A204.1 (cell line): Measurements from ENCODE around the gene PRIMPOL.
"Not testable (repeated sequence)": the region's sequence is repeated elsewhere in the genome, so short reads cannot be mapped to it uniquely, and the experiment has no call there.

ENCODE experiments used
- FAIRE-seq: peaks from 2 replicates; lab custom pipeline; 2012; peaks lifted over from hg19 to GRCh38; lab: Jason Lieb, UNC

The PRIMPOL gene

GRCh38 chr4:184713887-184714286 lies 64.3 kb downstream of the PRIMPOL start:
- FAIRE-seq = no peak

GRCh38 chr4:184715526-184715925 lies 66.0 kb downstream of the PRIMPOL start:
- FAIRE-seq = no peak

GRCh38 chr4:184719407-184719806 lies 69.9 kb downstream of the PRIMPOL start:
- FAIRE-seq = no peak

GRCh38 chr4:184721254-184721653 lies 71.7 kb downstream of the PRIMPOL start:
- FAIRE-seq = no peak

GRCh38 chr4:184722798-184723197 lies 73.3 kb downstream of the PRIMPOL start:
- no peak for FAIRE-seq

- FAIRE-seq = no peak
Observed at GRCh38 chr4:184727430-184727829, 77.9 kb downstream of the PRIMPOL start.

DNA sequence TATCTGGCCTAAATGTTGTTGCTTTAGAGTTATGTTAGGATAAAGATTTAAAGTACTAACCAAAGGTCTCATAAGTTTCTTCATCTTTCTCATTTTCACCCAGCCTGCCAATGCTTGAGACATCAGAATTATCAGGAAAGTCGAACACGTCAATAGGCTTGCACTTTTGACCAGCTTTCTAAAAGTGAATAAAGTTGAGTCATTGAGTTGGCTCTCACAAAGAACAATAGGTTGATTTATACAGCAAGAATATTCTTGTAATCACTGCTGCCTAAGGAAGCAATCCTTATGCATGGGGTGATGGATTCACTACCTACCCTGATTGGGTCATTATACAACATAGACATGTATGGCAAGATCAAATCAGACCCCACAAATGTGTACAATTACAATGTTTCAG lies 79.3 kb downstream of the PRIMPOL start:
- no peak for FAIRE-seq

DNA sequence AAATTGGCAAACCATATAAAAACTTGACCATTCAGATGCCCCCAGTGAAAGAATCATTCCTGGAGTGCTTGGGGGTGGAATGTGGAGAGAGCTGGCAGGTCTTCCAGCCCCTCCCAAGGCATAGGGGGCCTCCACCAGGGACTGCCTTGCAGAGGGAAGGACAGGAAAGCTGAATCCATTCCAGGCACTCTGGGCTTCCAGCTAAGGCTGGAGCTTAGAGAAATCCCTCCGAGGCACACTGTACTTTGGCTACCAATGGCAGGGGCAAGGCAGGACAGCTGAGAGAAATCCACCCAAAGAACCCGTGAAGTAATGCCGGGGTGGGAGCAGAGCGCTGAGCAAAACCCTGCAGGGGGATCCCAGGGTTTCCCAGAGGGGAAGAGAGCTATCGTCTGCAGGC lies 80.4 kb downstream of the PRIMPOL start:
- no peak for FAIRE-seq

DNA sequence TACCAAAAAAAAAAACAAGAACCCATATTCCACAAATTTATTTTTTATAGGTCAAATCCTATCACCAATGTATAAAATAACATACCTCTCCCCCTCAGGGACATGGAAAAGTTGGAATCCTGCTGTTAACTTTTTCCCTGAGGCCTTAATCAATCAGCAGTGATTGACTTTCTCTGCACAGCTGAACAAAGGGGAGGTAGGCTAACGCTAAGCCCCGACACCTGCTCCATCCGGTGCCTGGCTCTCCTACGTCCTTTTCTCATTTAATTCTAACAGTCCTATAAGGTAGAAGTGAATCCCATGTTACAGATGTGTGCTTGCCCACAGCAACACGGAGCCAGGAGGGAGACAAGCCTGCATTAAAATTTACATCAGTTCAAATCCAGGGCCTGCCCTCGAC lies 81.5 kb downstream of the PRIMPOL start:
- FAIRE-seq = no peak

GRCh38 chr4:184732126-184732525 lies 82.6 kb downstream of the PRIMPOL start:
- FAIRE-seq = no peak

DNA sequence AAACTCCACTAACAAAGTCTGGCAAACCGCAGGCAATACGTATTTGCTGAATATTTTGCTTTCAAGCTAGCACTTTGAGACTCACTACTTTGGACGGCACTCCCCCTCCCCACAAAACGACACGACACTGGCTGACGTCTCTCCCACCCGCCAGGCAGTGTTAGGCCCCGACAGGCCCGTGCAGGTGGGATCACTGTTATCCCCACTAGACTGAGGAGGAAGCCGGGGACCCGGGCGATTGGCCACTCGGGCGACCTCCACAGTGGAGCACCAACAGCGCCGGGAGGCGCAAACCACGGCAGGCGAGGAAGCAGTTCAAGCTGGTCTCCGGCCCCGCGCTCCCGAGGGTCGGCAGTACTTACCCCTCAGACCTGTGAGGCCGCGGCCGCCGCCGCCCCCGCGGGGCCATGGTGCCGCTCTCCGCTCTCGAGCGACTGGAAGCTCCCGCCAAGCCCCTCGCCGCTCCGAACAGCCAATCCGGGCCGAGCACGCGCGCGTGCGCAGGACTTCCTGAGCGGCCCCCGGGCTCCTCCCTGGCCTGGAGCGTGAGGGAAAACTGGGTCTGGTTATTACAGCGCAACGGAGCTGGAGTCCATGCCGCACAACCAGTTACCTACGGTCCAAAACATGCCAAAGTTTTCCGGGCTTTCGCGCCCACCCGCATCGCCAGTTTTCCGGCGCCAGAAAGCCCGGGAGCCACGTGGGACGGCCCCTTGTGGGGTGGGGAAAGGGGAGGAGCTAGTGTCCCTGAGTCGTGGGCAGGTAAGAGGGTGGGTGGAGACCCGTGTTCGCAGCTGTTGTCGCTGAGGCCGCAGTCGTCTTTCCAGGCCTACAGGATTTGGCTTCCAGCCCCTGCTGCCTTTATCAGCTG lies 84.4 kb downstream of the PRIMPOL start, which contains the start of gene CENPU:
Gene CENPU, minus strand, starts transcription at position 443 of the 871 bp plus-strand sequence. Its CDS starts 34 bp downstream, at position 409.
- no peak for FAIRE-seq

GRCh38 chr4:184734758-184735157 lies 85.2 kb downstream of the PRIMPOL start:
- no peak for FAIRE-seq

GRCh38 chr4:184739575-184739974 lies 90.0 kb downstream of the PRIMPOL start:
- FAIRE-seq = not testable (repeated sequence)

DNA sequence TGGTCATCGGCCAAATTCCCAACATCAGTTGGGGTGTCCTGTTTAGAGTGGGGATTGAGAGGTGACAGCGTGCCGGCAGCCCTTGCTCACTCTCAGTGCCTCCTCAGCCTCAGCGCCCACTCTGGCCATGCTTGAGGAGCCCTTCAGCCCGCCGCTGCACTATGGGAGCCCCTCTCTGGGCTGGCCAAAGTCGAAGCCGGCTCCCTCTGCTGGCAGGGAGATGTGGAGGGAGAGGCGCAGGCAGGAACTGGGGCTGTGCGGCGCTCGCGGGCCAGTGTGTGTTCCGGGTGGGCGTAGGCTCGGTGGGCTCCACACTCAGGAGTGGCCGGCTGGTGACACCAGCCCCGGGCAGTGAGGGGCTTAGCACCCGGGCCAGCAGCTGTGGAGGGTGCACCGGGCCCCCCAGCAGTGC lies 91.4 kb downstream of the PRIMPOL start:
- FAIRE-seq = no peak

DNA sequence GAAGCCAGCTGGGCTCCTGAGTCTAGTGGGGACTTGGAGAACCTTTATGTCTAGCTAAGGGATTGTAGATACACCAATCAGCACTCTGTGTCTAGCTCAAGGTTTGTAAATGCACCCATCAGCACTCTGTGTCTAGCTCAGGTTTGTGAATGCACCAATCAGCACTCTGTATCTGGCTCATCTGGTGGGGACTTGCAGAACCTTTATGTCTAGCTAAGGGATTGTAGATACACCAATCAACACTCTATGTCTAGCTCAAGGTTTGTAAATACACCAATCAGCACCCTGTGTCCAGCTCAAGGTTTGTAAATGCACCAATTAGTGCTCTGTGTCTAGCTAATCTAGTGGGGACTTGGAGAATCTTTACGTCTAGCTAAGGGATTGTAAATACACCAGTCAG lies 92.1 kb downstream of the PRIMPOL start:
- not testable (repeated sequence) for FAIRE-seq

- no peak for FAIRE-seq
Observed at GRCh38 chr4:184743650-184744049, 94.1 kb downstream of the PRIMPOL start.

- no peak for FAIRE-seq
Observed at GRCh38 chr4:184744236-184744635, 94.7 kb downstream of the PRIMPOL start.
